ELR (cell line): ENCODE data around the gene PTPN1.
"Not testable (repeated sequence)": the region's sequence is repeated elsewhere in the genome, so short reads cannot be mapped to it uniquely, and the experiment has no call there.

Experiments
- DNase-seq: peaks from one replicate; pipeline ENCODE4 v3.0.0-alpha.2; 2015; ENCODE audit warnings: low read depth

Gene PTPN1

GRCh38 chr20:50557549-50558134, 47.5 kb downstream of the PTPN1 start:
- DNase-seq: no peak

- peak; percentile 98 for DNase-seq
These were observed 48.3 kb downstream of the PTPN1 start for GRCh38 chr20:50558483-50558925.

- DNase-seq: no peak
These were observed 49.0 kb downstream of the PTPN1 start for GRCh38 chr20:50559149-50559548.

GRCh38 chr20:50559856-50560638, 49.9 kb downstream of the PTPN1 start:
- DNase-seq: no peak

GRCh38 chr20:50560867-50561266, 50.7 kb downstream of the PTPN1 start:
- peak; percentile 37 for DNase-seq

GRCh38 chr20:50561379-50562078, 51.3 kb downstream of the PTPN1 start:
- DNase-seq: peak; percentile 100

DNA sequence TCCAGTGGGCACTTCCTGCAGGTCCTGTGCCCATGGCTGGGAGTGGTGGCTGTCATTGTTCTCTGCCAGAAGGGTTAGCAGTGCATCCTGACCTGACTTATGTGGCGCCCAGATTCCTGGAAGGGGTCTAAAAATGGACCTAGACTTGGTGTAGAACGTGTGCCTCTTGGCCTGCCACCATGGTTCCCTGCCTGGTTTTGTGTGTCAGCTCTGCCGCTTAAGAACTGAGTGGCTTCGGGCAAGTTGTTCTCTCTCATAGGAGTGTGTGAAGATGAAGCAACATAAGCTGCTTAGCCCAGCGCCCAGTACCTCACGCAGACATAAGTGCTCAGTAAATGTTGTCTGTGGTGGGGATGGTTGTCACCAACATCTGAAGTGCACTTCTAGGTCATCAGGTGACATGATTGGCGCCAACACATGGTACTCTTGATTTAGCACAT, 52.1 kb downstream of the PTPN1 start:
- DNase-seq: no peak

DNA sequence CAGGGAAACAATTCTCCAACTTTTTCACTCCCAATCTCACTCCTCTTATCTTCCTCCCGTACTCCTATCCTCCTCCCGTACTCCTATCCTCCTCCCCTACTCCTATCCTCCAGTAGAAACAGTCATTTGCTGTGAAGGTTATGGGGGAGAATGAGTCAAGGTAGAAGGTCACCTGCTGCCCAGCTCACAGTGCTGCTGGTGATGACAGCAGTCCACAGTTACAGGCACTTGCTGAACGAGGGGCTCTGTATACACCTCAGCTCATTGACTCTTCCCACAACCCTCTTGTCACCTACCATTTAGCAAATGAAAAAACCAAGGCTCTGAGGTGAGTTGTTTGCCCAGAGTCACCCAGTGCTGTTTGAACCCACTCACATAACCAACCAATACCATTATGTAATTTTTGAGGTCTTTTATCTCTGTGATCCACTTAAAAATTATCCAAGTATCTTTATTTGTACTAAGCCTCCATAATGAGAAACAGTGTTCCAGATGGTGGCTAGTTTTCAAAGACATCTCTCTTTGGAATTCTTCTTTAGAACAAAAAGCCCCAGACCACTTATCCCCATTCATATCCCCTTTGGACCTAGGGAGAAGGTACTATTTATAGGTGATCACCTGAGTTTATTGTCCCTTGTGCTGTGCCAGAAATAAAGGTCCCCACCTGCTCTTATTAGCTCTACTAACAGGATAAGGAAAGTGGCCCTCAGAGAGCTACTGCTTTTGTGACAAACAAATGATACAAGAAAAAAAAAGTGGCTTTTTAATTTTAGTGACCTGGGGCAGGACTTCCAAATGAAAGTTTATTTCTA, 53.2 kb downstream of the PTPN1 start:
- no peak for DNase-seq

GRCh38 chr20:50565383-50565782, 55.2 kb downstream of the PTPN1 start:
- DNase-seq: no peak

DNA sequence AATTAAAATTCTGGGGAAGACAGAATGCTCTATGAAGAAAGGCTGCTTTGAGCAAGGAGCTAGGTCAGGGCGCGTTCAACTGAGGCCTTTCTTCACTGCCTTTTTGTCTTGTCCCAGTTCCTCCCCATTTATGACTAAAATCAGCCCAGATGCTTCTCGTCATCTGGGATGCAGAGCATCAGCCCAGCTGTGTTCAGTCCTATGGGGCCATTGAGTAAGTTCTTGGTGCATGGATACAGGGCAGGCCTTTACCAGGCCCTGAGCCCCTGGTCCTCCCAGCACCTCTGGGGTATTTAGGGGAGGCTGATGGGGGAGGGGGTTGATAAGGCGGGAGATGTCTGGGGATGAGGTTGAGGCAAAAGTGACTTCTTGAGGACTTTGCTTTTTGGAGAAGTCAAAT, 55.7 kb downstream of the PTPN1 start:
- no peak for DNase-seq

DNA sequence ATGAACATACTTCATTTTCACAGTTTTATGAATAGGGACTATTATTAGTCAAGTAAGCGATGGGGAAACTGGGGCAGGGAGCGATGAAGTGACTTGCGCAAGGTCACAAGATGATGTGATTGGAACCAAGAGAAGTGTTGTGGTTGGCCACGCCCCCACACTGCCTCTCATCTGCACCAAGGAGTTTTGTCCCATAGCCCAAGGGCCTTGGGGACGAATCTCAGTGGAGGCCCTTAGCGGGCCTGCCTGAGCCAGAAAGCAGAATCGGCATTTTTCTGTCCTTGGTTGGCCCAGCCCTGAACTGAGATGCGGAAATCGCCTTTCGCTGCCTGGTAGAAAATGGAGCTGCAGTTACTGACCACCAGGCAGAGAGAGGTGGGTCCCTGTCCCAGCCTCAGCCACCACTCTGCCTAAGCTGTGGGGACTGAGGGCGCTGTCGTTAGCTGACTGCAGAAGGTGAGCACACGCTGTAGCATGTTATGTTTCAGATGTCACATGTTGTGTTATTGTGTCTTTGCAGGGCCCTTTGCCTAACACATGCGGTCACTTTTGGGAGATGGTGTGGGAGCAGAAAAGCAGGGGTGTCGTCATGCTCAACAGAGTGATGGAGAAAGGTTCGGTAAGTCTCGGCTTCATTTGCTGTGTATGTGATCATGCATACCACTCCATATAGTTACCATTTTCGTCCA, 57.8 kb downstream of the PTPN1 start:
- DNase-seq: no peak

- no peak for DNase-seq
These were observed 58.4 kb downstream of the PTPN1 start for GRCh38 chr20:50568549-50568942.

DNA sequence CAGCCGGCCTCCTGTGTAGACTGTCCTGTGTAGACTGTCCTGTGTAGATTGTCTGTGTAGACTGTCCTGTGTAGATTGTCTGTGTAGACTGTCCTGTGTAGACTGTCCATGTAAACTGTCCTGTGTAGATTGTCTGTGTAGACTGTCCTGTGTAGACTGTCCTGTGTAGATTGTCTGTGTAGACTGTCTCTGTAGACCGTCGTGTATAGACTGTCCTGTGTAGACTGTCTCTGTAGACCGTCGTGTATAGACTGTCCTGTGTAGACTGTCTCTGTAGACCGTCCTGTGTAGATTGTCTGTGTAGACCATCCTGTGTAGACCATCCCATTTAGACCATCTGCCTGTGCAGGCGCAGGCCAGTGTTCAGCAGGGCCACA, 59.3 kb downstream of the PTPN1 start:
- not testable (repeated sequence) for DNase-seq

DNA sequence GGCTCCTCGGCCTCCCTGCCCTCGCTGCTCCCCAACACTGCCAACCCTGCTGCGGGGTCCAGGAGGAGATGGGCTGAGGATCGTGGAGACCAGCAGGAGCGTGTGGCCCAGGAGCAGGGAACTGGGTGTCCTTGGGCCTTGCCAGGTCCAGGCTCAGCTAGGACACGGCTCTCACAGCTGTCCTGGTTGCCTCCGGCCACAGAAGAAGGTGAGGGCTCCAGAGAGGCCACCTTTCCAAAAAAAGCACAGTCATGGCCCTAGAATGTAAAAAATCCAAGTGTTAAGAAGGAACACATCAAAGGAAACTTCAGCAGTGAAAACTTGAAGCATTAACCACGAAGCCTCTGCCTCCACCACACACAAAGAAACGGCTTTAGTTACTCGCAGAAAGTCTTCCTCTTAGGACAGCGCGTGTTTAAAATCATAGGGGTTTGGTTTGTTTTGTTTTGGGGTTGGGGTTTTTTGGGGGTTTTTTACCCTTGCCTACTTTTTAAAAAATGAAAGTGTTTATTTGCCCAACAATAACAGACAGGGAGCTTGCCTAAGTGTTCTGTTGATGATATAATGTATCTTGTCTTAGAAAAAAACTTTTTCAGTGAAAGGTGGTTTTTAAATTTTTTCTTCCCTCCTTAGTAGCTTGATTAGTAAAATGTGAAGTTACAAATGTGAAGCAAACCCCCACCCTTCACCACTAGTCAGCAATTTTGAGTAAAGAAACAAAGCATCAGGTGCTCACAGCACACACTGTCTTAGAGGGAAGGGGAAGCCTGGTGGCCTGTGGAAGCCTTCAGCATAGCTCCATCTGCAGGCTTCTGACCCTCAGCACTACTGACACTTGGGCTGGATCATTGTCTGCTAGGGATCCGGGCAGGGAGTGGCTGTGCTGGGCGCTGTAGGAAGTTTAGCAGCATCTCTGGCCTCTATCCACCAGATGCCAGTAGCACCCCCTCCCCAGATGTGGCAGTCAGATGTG, 60.0 kb downstream of the PTPN1 start:
- peak; percentile 64 for DNase-seq

- no peak for DNase-seq
These were observed 61.3 kb downstream of the PTPN1 start for GRCh38 chr20:50571466-50571865.

DNA sequence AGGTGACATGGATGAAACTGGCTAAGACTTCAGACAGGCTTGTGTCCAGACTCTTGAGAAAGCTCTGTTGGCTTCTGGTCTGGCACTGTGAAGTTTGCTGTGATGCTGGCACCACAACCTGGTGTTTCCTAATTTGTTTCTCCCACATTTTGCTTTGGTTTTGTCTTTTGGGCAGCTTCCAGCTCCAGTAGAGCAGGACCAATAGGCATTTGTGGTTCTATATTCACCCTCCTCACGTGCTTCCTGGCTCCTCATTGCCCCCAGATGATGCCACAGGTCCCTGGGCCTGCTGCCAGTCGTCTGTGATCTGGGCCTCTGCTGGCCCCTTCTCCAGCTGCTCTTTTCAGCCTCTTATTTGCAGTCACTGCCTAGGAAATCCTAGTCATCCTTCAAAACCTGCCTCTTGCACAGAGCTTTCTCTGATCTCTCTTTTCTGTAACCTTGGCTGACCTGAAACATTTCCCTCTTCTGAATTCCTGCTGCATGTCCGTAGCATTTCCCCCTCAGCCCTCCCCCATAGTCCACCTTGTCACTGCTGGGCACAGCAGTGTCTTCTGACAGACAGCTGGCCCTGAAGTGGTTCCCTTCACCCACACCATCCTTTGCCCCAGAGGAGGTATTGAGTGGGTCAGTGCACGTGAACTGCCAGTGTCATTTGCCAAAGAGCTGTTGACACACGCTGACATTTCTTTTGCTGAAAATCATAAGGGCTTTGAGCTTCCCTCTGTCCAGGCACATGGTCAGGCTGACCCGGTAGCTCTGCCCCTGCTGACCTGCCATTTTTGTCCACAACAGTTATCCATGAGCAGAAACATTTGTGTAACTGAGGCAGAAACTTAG, 63.0 kb downstream of the PTPN1 start:
- DNase-seq: no peak

- no peak for DNase-seq
These were observed 63.9 kb downstream of the PTPN1 start for GRCh38 chr20:50574108-50574507.

GRCh38 chr20:50574586-50574985, 64.4 kb downstream of the PTPN1 start:
- DNase-seq: no peak
